Activated B cell treated with CpG ODN at 0.5 μM for 24 hours (primary cell): ENCODE results near the gene SLC22A14. TPM values are rescaled to one million over a fixed set of nuclear protein-coding genes. Genes with fewer than 3 reads are reported as not detected.

Experiments used
- ATAC-seq: fragments of 200-7000 bp; cut with Tn5 transposase; one replicate; pipeline ENCODE4 v1.10.0; 2021; ENCODE audit warnings: low read depth, mild to moderate bottlenecking, moderate library complexity
- CTCF ChIA-PET: fragments of 350-600 bp; sonication (Branson Sonifier 250); formaldehyde crosslinking; loops from one replicate; lab custom pipeline; 2021; ENCODE audit warnings: antibody characterized with exemption; lab: Charles Lee
- POLR2A ChIA-PET: fragments of 350-600 bp; sonication (Branson Sonifier 250); formaldehyde crosslinking; loops from one replicate; lab custom pipeline; 2021; ENCODE audit warnings: antibody characterized with exemption; lab: Charles Lee
- DNase-seq: peaks from one replicate; pipeline ENCODE4 v3.0.0; 2022
- H3K27ac Mint-ChIP-seq: one replicate; pipeline ENCODE4 v1.8.0; 2020; ENCODE audit warnings: mixed read lengths
- H3K27me3 Mint-ChIP-seq: one replicate; pipeline ENCODE4 v1.8.0; 2021; ENCODE audit warnings: mixed read lengths
- H3K36me3 Mint-ChIP-seq: one replicate; pipeline ENCODE4 v1.8.0; 2021; ENCODE audit warnings: low read depth, mixed read lengths
- H3K4me1 Mint-ChIP-seq: one replicate; pipeline ENCODE4 v1.8.0; 2021; ENCODE audit warnings: mixed read lengths
- H3K4me3 Mint-ChIP-seq: one replicate; pipeline ENCODE4 v1.8.0; 2020; ENCODE audit warnings: mild to moderate bottlenecking, mixed read lengths
- H3K9me3 Mint-ChIP-seq: one replicate; pipeline ENCODE4 v1.8.0; 2020; ENCODE audit warnings: mixed read lengths
- CTCF ChIP-seq: fragments of 200-600 bp; IDR thresholded peaks from one replicate; pipeline ENCODE4 v1.8.0; 2022; ENCODE audit warnings: antibody characterized with exemption, mild to moderate bottlenecking
- intact Hi-C: fragments of 100-400 bp; cut with micrococcal nuclease; formaldehyde crosslinking; loops from one replicate; pipeline ENCODE4 v1.15.1; 2024
- total RNA-seq: library from RNA; stranded (reverse); gene quantifications from 2 replicates; pipeline ENCODE4 v1.2.3, GENCODE V29; 2022

Gene SLC22A14
- total RNA-seq, 1 donor from 2014 or later = 0.16 TPM

- intact Hi-C loops = no loop called here
- ATAC-seq (no peak), DNase-seq (no peak)
- Mint-ChIP-seq H3K36me3 (no peaks in the 10 kb centered on the region), H3K4me3 (no peak overlapping the region), H3K9me3 (no peaks in the 10 kb centered on the region), H3K27me3 (peaks cover 7% of the 10 kb centered on the region), H3K27ac (no peak overlapping the region), H3K4me1 (no peaks in the 10 kb centered on the region)
- ChIA-PET CTCF (no interaction called here), POLR2A (no interaction called here)
- TF ChIP-seq CTCF = no peak
Measured at GRCh38 chr3:38312356-38312755, 30.3 kb downstream of the SLC22A14 start.

- ChIA-PET CTCF (no interaction called here), POLR2A (no interaction called here)
- ATAC-seq (no peak), DNase-seq (no peak)
- no peaks in the 10 kb centered on the region for H3K4me1 Mint-ChIP-seq
- TF ChIP-seq CTCF = no peak
- intact Hi-C loops = no loop called here
- peaks cover 7% of the 10 kb centered on the region for H3K27me3 Mint-ChIP-seq
- H3K9me3 Mint-ChIP-seq = no peaks in the 10 kb centered on the region
- H3K4me3 Mint-ChIP-seq = no peak overlapping the region
- no peaks in the 10 kb centered on the region for H3K36me3 Mint-ChIP-seq
- H3K27ac Mint-ChIP-seq = no peak overlapping the region
Measured at GRCh38 chr3:38313263-38313662, 31.2 kb downstream of the SLC22A14 start.

- no peaks in the 10 kb centered on the region for H3K9me3 Mint-ChIP-seq
- no peak for TF ChIP-seq CTCF
- ChIA-PET POLR2A (no interaction called here), CTCF (no interaction called here)
- DNase-seq (no peak), ATAC-seq (no peak)
- no peak overlapping the region for H3K27ac Mint-ChIP-seq
- no peak overlapping the region for H3K4me3 Mint-ChIP-seq
- no peaks in the 10 kb centered on the region for H3K4me1 Mint-ChIP-seq
- no peaks in the 10 kb centered on the region for H3K36me3 Mint-ChIP-seq
- intact Hi-C loops = no loop called here
- H3K27me3 Mint-ChIP-seq = peaks cover 7% of the 10 kb centered on the region
Measured at GRCh38 chr3:38313695-38314094, 31.6 kb downstream of the SLC22A14 start.

- no peak overlapping the region for H3K27ac Mint-ChIP-seq
- peaks cover 7% of the 10 kb centered on the region for H3K27me3 Mint-ChIP-seq
- H3K36me3 Mint-ChIP-seq = no peaks in the 10 kb centered on the region
- TF ChIP-seq CTCF = no peak
- H3K4me3 Mint-ChIP-seq = no peak overlapping the region
- intact Hi-C loops = no loop called here
- no peak for DNase-seq
- ChIA-PET CTCF (no interaction called here), POLR2A (no interaction called here)
- H3K9me3 Mint-ChIP-seq = no peaks in the 10 kb centered on the region
- no peaks in the 10 kb centered on the region for H3K4me1 Mint-ChIP-seq
- no peak for ATAC-seq
Measured at GRCh38 chr3:38314112-38314763, 32.1 kb downstream of the SLC22A14 start.

GRCh38 chr3:38314764-38315487 is 32.8 kb downstream of the SLC22A14 start:
- ATAC-seq (no peak), DNase-seq (no peak)
- Mint-ChIP-seq H3K4me3 (no peak overlapping the region), H3K27me3 (peaks cover 3% of the 10 kb centered on the region), H3K36me3 (no peaks in the 10 kb centered on the region), H3K27ac (no peak overlapping the region), H3K9me3 (no peaks in the 10 kb centered on the region), H3K4me1 (no peaks in the 10 kb centered on the region)
- ChIA-PET CTCF (no interaction called here), POLR2A (no interaction called here)
- no peak for TF ChIP-seq CTCF
- intact Hi-C loops = no loop called here
